Stimulated activated CD4-positive, alpha-beta T cell treated with anti-CD3 and anti-CD28 coated beads, Interleukin-15, amount 100 ng/mL, for 24 hours (primary cell): ENCODE data around the gene PBX4.
"Not testable (repeated sequence)": the region's sequence is repeated elsewhere in the genome, so short reads cannot be mapped to it uniquely, and the experiment has no call there.

Source experiments
- DNase-seq: peaks from one replicate; pipeline ENCODE4 v3.0.0-alpha.2; 2020

PBX4 gene

DNA sequence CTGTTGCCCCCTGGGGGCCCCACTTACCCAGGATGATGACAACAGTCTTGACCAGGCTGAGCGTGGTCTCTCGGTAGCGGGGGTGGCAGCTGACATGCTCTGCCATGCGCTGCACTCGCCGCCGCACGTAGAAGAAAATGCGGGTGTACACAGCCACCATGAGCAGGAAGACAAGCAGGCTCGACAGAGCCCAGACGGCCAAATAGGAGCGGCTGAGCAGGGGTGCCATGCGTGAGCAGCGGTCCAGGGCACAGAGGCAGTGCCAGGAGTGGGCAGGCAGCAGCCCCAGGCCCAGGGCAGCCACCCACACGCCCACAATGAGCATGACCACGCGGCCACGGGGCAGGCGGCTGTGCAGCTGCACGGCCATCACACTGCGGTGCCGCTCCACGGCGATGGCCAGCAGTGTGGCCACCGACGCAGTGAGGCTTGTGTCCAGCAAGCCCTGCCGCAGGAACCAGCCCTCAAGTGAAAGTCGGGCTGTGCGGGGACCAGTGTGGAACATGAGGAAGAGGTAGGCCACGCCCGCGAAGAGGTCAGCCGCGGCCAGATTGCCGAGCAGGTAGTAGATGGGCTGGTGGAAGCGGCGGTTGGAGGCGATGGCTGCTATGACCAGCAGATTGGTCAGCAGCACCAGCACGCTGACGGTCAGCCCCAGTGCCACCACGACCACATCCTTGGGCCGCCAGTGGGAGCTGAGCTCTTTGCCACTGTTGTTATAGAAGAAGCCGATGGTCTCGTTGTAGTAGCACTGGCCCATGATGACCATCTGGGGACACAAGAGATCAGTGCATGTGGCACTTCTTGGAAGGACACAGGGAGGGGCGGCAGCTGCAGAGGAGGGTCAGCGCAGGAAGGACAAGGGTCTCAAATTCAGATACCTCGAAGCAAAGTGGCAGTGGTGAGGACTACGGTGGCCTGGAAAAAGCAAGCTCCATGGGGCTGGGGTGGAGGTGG lies 8.3 kb upstream of the PBX4 start:
- DNase-seq = no peak

GRCh38 chr19:19624032-19624570 lies 5.6 kb upstream of the PBX4 start:
- no peak for DNase-seq

DNA sequence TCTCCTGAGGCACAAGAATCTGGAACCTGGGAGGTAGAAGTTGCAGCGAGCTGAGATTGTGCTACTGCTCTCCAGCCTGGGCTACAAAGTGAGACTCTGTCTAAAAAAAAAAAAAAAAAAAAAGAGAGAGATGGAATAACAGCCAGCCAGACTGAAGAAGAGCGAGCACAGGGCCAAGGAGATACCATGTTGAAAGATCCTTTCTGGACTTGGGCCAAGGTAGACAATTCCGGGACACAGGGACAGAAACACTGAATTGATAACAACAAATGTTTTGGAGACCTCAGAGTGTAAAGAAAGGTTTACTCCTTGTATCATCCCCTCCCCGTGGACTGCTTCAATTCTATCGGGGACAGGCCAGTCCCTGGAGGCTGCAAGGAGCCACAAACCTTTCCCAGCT lies 4.9 kb upstream of the PBX4 start:
- DNase-seq = no peak

GRCh38 chr19:19619849-19620210 lies 1.3 kb upstream of the PBX4 start:
- DNase-seq = no peak

GRCh38 chr19:19619181-19619848 lies 828 bp upstream of the PBX4 start:
- no peak for DNase-seq

DNA sequence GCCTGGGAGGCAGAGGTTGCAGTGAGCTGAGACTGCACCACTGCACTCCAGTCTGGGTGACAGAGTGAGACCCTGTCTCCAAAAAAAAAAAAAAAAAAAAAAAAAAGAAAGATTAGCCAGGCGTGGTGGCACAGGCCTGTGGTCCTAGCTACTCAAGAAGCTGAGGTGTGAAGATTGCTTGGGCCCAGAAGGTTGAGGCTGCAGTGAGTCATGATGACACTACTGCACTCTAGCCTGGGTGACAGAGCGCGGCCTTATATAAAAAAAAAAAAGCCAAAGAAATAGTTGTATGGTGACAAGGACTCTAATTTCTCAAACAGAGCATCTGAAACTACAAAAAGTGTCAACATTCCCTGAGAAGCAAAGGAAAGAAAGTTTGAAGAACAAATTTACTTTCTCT lies 3.4 kb downstream of the PBX4 start:
- DNase-seq = peak; percentile 51

DNA sequence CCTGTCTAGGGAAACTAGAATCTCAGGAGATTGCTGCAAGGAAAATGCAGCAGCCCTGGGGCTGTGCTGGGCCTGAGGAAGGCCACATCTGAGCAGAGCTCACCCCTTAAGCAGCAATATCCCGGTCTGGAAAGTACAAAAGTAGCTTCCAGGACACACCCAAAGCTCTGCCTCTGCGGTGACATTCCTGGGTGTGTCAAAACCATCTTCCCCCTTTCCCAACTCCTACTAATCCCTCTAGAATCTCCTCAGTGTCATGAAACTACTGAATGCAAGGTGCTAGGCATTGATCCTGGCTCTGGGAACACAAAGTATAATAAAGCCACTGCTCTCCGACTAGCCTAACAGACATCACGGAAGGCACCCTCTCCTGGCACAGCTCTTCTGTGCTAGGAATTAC lies 5.0 kb downstream of the PBX4 start:
- DNase-seq = no peak

DNA sequence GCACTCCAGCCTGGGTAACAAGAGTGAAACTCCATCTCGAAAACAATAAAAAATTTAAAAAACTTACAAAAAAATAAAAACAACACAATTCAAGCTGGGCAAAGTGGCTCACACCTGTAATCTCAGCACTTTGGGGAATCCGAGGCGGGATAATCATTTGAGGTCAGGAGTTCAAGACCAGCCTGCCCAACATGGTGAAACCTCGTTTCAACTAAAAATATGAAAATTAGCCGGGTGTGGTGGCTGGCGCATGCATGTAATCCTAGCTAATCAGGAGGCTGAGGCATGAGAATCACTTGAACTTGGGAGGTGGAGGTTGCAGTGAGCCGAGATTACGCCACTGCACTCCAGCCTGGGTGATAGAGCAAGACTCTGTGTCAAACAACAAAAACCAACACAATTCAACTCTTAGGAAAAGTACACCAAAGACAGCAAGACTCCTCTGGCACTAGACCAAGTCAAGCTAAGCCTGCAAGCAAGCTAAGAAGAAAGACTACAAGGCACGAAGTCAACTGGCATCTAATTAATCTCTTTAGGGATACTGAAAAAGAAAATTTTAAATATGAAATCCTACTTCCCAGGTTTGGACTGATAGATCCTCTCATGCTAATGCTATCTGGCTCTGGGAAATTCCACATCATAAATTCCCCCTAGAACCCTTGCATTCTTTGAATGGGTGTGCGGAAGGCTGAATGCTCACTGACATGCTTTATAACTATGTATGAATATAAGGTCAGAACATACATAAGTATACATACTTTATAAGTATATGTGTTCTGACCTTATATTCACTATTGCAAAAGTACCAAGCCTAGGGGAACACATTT lies 7.9 kb downstream of the PBX4 start:
- DNase-seq = no peak

DNA sequence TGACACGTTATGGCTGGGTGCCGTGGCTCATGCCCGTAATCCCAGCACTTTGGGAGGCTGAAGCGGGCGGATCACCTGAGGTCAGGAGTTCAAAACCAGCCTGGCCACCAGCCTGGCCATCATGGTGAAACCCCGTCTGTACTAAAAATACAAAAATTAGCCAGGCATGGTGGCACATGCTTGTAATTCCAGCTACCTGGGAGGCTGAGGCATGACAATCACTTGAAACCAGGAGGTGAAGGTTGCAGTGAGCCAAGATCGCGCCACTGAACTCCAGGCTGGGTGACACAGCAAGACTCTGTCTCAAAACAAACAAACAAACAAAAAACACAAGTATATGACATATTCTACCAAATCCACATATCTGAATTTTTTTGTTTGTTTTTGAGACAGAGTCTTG lies 11.8 kb downstream of the PBX4 start:
- DNase-seq = not testable (repeated sequence)

DNA sequence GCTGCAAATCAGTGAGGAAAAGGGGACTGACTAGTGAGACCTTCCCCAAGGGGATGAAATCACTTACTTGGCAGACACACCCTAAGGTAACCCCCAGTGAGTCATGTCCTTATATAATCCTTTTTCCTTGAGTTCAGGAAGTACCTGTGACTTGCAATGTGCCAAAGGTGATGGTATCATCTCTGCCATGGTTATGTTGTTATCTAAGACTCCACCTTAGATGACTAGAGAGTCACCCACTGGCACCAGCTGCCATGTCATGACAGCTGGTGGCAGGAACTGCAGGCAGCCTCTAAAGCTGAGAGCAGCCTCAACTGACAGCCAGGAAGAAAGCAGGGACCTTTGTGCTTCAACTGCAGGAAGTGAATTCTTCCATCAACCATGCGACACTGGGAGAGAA lies 12.5 kb downstream of the PBX4 start:
- DNase-seq = peak; percentile 41

GRCh38 chr19:19602713-19603324 lies 15.7 kb downstream of the PBX4 start:
- DNase-seq = no peak

GRCh38 chr19:19602136-19602712 lies 16.3 kb downstream of the PBX4 start:
- no peak for DNase-seq

DNA sequence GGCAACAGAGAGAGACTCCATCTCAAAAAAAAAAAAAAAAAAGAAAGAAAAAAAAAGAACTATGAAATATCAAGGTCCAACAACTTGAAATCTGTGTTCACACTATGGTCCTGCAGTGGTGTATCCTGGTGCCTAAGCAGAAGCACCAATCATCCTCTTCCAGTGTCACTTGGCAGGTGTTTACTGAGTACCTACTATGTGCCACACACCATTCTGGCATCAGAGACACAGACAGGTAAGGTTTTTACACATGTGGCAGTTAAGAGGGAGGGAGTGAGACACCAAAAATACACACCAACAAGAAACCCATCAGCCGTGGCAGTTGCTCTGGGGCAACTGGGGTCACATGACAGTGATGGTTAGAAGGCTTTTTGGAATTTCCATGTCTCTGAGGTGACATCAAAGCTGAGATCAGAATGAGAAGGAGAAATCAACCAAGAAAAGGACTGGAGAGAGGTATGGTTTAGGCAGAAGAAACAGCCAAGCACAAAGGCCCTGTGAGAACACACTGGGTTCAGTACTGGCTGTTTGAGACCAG lies 17.6 kb downstream of the PBX4 start:
- no peak for DNase-seq

DNA sequence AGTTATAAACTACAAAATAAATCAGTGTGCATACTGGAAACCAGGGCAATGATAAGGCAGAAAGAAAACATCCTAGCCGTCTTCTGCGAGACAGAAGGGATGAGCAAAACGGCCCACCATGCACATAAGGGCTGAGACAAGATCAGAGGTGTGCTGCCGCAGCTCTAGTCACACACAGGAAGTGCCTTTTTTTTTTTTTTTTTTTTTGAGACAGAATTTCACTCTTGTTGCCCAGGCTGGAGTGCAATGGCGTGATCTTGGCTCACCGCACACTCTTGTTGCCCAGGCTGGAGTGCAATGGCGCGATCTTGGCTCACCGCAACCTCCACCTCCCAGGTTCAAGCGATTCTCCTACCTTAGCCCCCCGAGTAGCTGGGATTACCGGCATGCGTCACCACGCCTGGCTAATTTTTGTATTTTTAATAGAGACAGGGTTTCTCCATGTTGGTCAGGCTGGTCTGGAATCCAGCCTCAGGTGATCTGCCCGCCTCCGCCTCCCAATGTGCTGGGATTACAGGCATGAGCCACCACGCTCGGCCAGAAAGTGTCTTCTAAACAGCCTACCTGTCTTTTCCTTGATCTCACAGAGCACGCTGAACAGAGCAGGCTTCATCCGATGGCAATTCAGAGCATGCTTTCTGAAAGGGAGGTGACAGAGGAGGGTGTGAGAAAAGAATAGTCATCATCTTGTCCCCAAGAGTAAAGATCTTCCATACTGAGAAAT lies 19.6 kb downstream of the PBX4 start:
- peak; percentile 66 for DNase-seq

GRCh38 chr19:19597809-19598306 lies 20.6 kb downstream of the PBX4 start:
- DNase-seq = peak; percentile 63

DNA sequence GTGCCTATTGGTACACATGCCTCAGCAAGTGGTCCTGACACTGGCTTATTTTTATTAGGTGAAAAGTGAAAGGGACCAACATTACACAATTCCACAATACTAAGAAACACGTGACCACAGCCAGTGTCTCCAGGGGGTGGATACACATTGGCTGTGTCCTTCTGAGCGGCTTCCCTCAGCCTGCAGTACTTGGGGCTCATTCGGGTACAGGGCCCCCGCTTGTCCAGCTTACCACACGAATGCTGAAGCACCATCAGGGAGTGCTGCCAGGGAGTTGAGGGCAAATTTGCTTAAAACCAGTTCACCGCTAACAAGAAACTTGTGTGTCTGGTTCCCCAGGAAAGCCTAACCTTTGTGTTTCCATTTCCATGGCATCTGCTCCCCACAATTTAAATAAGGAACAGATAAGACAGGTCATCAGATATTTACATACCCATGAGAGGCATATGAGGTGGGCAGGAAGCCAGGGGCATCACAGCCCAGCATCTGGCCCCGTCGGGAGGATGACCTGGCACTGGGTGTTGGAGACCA lies 23.3 kb downstream of the PBX4 start:
- DNase-seq = no peak

DNA sequence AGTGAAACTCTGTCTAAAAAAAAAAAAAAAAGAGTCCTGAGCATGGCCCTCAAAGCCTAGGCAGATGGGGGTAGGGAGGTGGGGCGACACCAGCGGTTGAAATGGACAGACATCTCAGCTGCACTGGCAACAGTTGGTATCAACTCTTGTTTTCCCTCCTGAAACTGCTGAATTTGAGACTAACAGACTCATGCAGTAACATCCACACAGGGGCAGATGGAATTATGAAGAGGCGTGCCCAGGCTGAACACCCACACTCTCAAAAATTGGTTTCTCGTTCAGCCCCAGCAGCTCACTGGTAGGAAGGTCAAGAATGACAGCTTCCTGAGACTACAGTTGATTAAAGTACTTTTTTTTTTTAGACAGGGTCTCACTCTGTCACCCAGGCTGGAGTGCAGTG lies 24.1 kb downstream of the PBX4 start:
- DNase-seq = peak; percentile 46

- no peak for DNase-seq
Observed at GRCh38 chr19:19592690-19593089, 25.8 kb downstream of the PBX4 start.

GRCh38 chr19:19591133-19591825 lies 27.2 kb downstream of the PBX4 start:
- peak; percentile 80 for DNase-seq

GRCh38 chr19:19588546-19588945 lies 29.9 kb downstream of the PBX4 start:
- no peak for DNase-seq
